ENCODE data around the gene PEX12.

PEX12 gene

GRCh38 chr17:35539659-35540026 is 38.7 kb downstream of the PEX12 start:
- Histone ChIP-seq H3K9me3 (ENCODE audit: control insufficient read depth, insufficient read depth, low read depth, low read length) (no peaks in the 10 kb centered on the region), H3K36me3 (ENCODE audit: control insufficient read depth in 2 of 2, insufficient read depth in 1 of 2, low read length in 2 of 2) (no peaks in the 10 kb centered on the region), H3K27ac (ENCODE audit: extremely low read depth, low read depth, low read length) (no peak overlapping the region), H3K4me1 (ENCODE audit: control insufficient read depth, insufficient read depth, low read length) (peaks cover 3% of the 10 kb centered on the region; the same call in 1 of the 2 replicates), H3K4me3 (ENCODE audit: low read depth, low read length) (no peak overlapping the region)
- TF ChIP-seq ZNF501 (tag by site-specific recombination; IDR thresholded peaks at IDR 0.05) (no peak), ZNF335 (tag by site-specific recombination; conservative IDR thresholded peaks at IDR 0.05) (0 out of 2 replicates have a peak, but pooled peaks have one; percentile 1), ZBTB17 (tag by site-specific recombination; IDR thresholded peaks at IDR 0.05) (0 out of 2 replicates have a peak, but pooled peaks have one; percentile 0)
- TF ChIP-seq, protein P1, sequence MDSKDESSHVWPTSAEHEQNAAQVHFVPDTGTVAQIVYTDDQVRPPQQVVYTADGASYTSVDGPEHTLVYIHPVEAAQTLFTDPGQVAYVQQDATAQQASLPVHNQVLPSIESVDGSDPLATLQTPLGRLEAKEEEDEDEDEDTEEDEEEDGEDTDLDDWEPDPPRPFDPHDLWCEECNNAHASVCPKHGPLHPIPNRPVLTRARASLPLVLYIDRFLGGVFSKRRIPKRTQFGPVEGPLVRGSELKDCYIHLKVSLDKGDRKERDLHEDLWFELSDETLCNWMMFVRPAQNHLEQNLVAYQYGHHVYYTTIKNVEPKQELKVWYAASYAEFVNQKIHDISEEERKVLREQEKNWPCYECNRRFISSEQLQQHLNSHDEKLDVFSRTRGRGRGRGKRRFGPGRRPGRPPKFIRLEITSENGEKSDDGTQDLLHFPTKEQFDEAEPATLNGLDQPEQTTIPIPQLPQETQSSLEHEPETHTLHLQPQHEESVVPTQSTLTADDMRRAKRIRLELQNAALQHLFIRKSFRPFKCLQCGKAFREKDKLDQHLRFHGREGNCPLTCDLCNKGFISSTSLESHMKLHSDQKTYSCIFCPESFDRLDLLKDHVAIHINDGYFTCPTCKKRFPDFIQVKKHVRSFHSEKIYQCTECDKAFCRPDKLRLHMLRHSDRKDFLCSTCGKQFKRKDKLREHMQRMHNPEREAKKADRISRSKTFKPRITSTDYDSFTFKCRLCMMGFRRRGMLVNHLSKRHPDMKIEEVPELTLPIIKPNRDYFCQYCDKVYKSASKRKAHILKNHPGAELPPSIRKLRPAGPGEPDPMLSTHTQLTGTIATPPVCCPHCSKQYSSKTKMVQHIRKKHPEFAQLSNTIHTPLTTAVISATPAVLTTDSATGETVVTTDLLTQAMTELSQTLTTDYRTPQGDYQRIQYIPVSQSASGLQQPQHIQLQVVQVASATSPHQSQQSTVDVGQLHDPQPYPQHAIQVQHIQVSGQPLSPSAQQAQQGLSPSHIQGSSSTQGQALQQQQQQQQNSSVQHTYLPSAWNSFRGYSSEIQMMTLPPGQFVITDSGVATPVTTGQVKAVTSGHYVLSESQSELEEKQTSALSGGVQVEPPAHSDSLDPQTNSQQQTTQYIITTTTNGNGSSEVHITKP (tag by site-specific recombination; IDR thresholded peaks at IDR 0.05), result 0 out of 2 replicates have a peak, but pooled peaks have one; percentile 21
- CTCF ChIA-PET, result interaction anchor here (0.6 to 9.4 kb wide), 29 partner anchors 11 to 561 kb away, joined by 3 to 236 read pairs (median 4); no protein-coding TSS in a partner anchor
- POLR2A ChIA-PET, result interaction anchor here (0.6 to 1.3 kb wide), 3 partner anchors 39 to 269 kb away, joined by 3 to 5 read pairs (median 3); partner anchors contain the start of genes PEX12 and TAF15

DNA sequence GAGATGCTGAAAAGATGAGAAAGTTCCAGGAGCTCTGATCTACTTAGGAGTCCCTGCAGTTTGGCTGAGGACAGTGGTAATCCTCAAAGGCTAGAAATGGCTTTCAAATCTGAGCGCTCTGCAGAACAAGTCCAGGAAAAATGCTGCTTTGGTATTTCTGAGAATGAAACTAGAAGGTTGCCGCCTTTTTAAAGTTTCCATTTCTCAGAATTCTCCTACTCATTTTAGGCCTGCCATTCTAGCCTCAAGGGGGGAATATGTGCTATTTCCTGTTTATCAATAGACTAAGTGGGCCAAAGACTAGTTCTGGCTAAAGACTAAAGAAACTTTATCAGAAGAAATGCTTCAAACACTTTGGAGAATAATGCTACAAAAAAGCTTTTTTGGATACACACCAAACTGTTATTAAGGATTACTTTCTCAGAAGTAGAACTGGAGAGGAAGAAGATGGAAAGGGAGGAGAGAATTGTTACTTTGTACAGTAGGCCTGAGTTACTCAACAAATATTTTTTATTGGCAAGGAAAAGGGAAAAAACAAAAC is 40.7 kb downstream of the PEX12 start, which contains the start of gene SLFN12L:
Gene SLFN12L (minus strand): TSS at position 78 of the 541 bp plus-strand sequence. CDS start 15,314 bp downstream, outside the sequence.
- no peak within 1 kb of the TSS for H3K4me3 ChIP-seq (ENCODE audit: low read depth, low read length)
- H3K36me3 ChIP-seq (ENCODE audit: control insufficient read depth in 2 of 2, insufficient read depth in 1 of 2, low read length in 2 of 2), result no peaks in the 10 kb centered on the region
- H3K9me3 ChIP-seq (ENCODE audit: control insufficient read depth, insufficient read depth, low read depth, low read length), result no peaks in the 10 kb centered on the region
- POLR2A ChIA-PET, result no interaction called here
- no peak within 1 kb of the TSS for H3K27ac ChIP-seq (ENCODE audit: extremely low read depth, low read depth, low read length)
- CTCF ChIA-PET, result interaction anchor here (0.6 to 9.4 kb wide), 24 partner anchors 8 to 417 kb away, joined by 3 to 236 read pairs (median 4); partner anchors contain the start of gene C17orf50
- H3K4me1 ChIP-seq (ENCODE audit: control insufficient read depth, insufficient read depth, low read length), result peaks cover 3% of the 10 kb centered on the region; the same call in 1 of the 2 replicates
- TF ChIP-seq ZNF629 (tag by site-specific recombination; IDR thresholded peaks at IDR 0.05) (no peak), ZNF214 (tag by site-specific recombination; IDR thresholded peaks at IDR 0.05; ENCODE audit: borderline replicate concordance) (no peak), ZNF19 (tag by site-specific recombination; IDR thresholded peaks at IDR 0.05; ENCODE audit: low read depth) (no peak), ZNF677 (tag by site-specific recombination; IDR thresholded peaks at IDR 0.05) (no peak), SALL2 (tag by site-specific recombination; IDR thresholded peaks at IDR 0.05; ENCODE audit: borderline replicate concordance) (no peak), ZEB2 (tag by site-specific recombination; IDR thresholded peaks at IDR 0.05) (no peak), EGR2 (tag by site-specific recombination; IDR thresholded peaks at IDR 0.05; ENCODE audit: low read depth) (no peak), ZNF510 (tag by site-specific recombination; IDR thresholded peaks at IDR 0.05; ENCODE audit: insufficient replicate concordance) (no peak), ZNF202 (tag by site-specific recombination; IDR thresholded peaks at IDR 0.05; ENCODE audit: borderline replicate concordance) (no peak), KLF7 (tag by site-specific recombination; IDR thresholded peaks at IDR 0.05; ENCODE audit: borderline replicate concordance) (no peak), ZNF426 (tag by site-specific recombination; IDR thresholded peaks at IDR 0.05) (no peak), PRDM4 (tag by site-specific recombination; IDR thresholded peaks at IDR 0.05) (no peak)
- TF ChIP-seq, protein P2, sequence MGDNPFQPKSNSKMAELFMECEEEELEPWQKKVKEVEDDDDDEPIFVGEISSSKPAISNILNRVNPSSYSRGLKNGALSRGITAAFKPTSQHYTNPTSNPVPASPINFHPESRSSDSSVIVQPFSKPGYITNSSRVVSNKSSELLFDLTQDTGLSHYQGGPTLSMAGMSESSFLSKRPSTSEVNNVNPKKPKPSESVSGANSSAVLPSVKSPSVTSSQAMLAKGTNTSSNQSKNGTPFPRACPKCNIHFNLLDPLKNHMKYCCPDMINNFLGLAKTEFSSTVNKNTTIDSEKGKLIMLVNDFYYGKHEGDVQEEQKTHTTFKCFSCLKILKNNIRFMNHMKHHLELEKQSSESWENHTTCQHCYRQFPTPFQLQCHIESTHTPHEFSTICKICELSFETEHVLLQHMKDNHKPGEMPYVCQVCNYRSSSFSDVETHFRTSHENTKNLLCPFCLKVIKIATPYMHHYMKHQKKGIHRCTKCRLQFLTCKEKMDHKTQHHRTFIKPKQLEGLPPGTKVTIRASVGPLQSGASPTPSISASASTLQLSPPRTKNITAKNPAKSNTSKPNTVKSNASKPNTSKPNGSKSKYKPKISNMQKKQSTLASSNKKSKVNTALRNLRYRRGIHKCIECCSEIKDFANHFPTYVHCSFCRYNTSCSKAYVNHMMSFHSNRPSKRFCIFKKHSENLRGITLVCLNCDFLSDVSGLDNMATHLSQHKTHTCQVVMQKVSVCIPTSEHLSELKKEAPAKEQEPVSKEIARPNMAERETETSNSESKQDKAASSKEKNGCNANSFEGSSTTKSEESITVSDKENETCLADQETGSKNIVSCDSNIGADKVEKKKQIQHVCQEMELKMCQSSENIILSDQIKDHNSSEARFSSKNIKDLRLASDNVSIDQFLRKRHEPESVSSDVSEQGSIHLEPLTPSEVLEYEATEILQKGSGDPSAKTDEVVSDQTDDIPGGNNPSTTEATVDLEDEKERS (tag by site-specific recombination; IDR thresholded peaks at IDR 0.05), result no peak
- TF ChIP-seq, protein P3, sequence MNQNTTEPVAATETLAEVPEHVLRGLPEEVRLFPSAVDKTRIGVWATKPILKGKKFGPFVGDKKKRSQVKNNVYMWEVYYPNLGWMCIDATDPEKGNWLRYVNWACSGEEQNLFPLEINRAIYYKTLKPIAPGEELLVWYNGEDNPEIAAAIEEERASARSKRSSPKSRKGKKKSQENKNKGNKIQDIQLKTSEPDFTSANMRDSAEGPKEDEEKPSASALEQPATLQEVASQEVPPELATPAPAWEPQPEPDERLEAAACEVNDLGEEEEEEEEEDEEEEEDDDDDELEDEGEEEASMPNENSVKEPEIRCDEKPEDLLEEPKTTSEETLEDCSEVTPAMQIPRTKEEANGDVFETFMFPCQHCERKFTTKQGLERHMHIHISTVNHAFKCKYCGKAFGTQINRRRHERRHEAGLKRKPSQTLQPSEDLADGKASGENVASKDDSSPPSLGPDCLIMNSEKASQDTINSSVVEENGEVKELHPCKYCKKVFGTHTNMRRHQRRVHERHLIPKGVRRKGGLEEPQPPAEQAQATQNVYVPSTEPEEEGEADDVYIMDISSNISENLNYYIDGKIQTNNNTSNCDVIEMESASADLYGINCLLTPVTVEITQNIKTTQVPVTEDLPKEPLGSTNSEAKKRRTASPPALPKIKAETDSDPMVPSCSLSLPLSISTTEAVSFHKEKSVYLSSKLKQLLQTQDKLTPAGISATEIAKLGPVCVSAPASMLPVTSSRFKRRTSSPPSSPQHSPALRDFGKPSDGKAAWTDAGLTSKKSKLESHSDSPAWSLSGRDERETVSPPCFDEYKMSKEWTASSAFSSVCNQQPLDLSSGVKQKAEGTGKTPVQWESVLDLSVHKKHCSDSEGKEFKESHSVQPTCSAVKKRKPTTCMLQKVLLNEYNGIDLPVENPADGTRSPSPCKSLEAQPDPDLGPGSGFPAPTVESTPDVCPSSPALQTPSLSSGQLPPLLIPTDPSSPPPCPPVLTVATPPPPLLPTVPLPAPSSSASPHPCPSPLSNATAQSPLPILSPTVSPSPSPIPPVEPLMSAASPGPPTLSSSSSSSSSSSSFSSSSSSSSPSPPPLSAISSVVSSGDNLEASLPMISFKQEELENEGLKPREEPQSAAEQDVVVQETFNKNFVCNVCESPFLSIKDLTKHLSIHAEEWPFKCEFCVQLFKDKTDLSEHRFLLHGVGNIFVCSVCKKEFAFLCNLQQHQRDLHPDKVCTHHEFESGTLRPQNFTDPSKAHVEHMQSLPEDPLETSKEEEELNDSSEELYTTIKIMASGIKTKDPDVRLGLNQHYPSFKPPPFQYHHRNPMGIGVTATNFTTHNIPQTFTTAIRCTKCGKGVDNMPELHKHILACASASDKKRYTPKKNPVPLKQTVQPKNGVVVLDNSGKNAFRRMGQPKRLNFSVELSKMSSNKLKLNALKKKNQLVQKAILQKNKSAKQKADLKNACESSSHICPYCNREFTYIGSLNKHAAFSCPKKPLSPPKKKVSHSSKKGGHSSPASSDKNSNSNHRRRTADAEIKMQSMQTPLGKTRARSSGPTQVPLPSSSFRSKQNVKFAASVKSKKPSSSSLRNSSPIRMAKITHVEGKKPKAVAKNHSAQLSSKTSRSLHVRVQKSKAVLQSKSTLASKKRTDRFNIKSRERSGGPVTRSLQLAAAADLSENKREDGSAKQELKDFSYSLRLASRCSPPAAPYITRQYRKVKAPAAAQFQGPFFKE (tag by site-specific recombination; IDR thresholded peaks at IDR 0.05; ENCODE audit: borderline replicate concordance), result no peak
